Panc1 (cell line): ENCODE data around the gene GCNA. TPM values are rescaled to one million over a fixed set of nuclear protein-coding genes. Genes with fewer than 3 reads are reported as not detected.

ENCODE experiments used
- ATAC-seq: fragments of 200-7000 bp; cut with Tn5 transposase; 2 replicates; pipeline ENCODE4 v1.9.1; 2020; ENCODE audit warnings: mild to moderate bottlenecking, moderate library complexity
- BruUV-seq: library from RNA; stranded (reverse); fragments of 400-500 nt; replicated peaks from 2 replicates; lab custom pipeline; 2021; lab: Mats Ljungman, UMichigan
- CTCF ChIA-PET: fragments of 300-600 bp; sonication (Branson Sonifier 250); formaldehyde crosslinking; loops from one replicate; lab custom pipeline; 2022; ENCODE audit warnings: antibody characterized with exemption; lab: Charles Lee
- POLR2A ChIA-PET: fragments of 300-600 bp; sonication (Branson Sonifier 250); formaldehyde crosslinking; loops from one replicate; lab custom pipeline; 2022; ENCODE audit warnings: antibody characterized with exemption; lab: Charles Lee
- DNase-seq: peaks from one replicate; pipeline ENCODE4 v3.0.0-alpha.2; 2010; ENCODE audit warnings: low read depth, low spot score
- H3K27ac ChIP-seq: 2 replicates; pipeline ENCODE4 v1.5.1; 2011; ENCODE audit warnings: mild to moderate bottlenecking, low read length, inconsistent platforms
- H3K27me3 ChIP-seq: fragments of 200-500 bp; sonication (Bioruptor generic); 2 replicates; pipeline ENCODE4 v1.6.0; 2014; ENCODE audit warnings: low read length, inconsistent platforms; ENCODE audit not compliant: control insufficient read depth, insufficient read depth
- H3K36me3 ChIP-seq: fragments of 200-500 bp; sonication (Bioruptor generic); 2 replicates; pipeline ENCODE4 v1.5.1; 2014; ENCODE audit warnings: inconsistent platforms, mild to moderate bottlenecking, low read length, moderate library complexity; ENCODE audit not compliant: control insufficient read depth, insufficient read depth
- H3K4me1 ChIP-seq: 2 replicates; pipeline ENCODE4 v1.5.1; 2011; ENCODE audit warnings: inconsistent platforms, mild to moderate bottlenecking, low read length, moderate library complexity; ENCODE audit not compliant: control insufficient read depth, insufficient read depth
- H3K4me3 ChIP-seq, 2 experiments: 2 replicates each; pipeline ENCODE4 v1.5.1; 2011 to 2012; ENCODE audit warnings: low read depth in 2 of 2, low read length in 2 of 2, mild to moderate bottlenecking in 2 of 2, inconsistent platforms in 1 of 2, moderate library complexity in 1 of 2
- H3K9me3 ChIP-seq: fragments of 200-500 bp; sonication (Bioruptor generic); 2 replicates; pipeline ENCODE4 v1.5.1; 2014; ENCODE audit warnings: low read depth, mild to moderate bottlenecking, inconsistent platforms, low read length, moderate library complexity; ENCODE audit not compliant: control insufficient read depth, insufficient read depth
- POLR2AphosphoS5 ChIP-seq: IDR thresholded peaks from 2 replicates; pipeline ENCODE4 v1.6.1; 2012; ENCODE audit warnings: mild to moderate bottlenecking, low read depth, low read length, moderate library complexity
- REST ChIP-seq, 2 experiments: IDR thresholded peaks; 2 replicates each; pipeline ENCODE4 v1.6.1; 2011 to 2012; ENCODE audit warnings: low read depth in 2 of 2, control low read depth in 1 of 2, low read length in 1 of 2, mild to moderate bottlenecking in 1 of 2, moderate library complexity in 1 of 2; ENCODE audit not compliant: insufficient read depth in 1 of 2
- SIN3A ChIP-seq: IDR thresholded peaks from 2 replicates; pipeline ENCODE4 v1.6.1; 2012; ENCODE audit warnings: low read depth, mild to moderate bottlenecking, low read length, moderate library complexity, borderline replicate concordance; ENCODE audit not compliant: insufficient read depth
- TCF7L2 ChIP-seq: IDR thresholded peaks from 2 replicates; pipeline ENCODE4 v1.6.1; 2011; ENCODE audit warnings: mild to moderate bottlenecking, low read depth, low read length, inconsistent platforms
- in situ Hi-C: cut with HindIII; loops from 2 replicates; pipeline ENCODE4 v1.10.0; 2016; ENCODE audit warnings: low sequenced_read_pairs, low pct_unique_long_range_greater_than_20kb
- intact Hi-C: fragments of 100-400 bp; cut with micrococcal nuclease; formaldehyde crosslinking; loops from one replicate; pipeline ENCODE4 v1.10.0; 2022; ENCODE audit not compliant: unreplicated experiment
- total RNA-seq: library from RNA; stranded (reverse); gene quantifications from one replicate; pipeline ENCODE4 v1.2.1, GENCODE V29; 2021; ENCODE audit not compliant: unreplicated experiment
- TF ChIP-seq, protein P1 (sequence below): fragments of 450-650 bp; IDR thresholded peaks from 2 replicates; pipeline ENCODE4 v1.5.1; 2017; ENCODE audit warnings: mild to moderate bottlenecking

GCNA gene
- total RNA-seq, 1 experiment from 2014 or later = 4.0 TPM

- no peak for TF ChIP-seq TCF7L2
- no peak for TF ChIP-seq REST (IDR thresholded peaks at IDR 0.05; ENCODE audit: insufficient read depth in 1 of 2, low read depth in 2 of 2, low read length in 1 of 2)
- no peak for TF ChIP-seq POLR2AphosphoS5
- no peak for TF ChIP-seq SIN3A
- TF ChIP-seq, protein P1, sequence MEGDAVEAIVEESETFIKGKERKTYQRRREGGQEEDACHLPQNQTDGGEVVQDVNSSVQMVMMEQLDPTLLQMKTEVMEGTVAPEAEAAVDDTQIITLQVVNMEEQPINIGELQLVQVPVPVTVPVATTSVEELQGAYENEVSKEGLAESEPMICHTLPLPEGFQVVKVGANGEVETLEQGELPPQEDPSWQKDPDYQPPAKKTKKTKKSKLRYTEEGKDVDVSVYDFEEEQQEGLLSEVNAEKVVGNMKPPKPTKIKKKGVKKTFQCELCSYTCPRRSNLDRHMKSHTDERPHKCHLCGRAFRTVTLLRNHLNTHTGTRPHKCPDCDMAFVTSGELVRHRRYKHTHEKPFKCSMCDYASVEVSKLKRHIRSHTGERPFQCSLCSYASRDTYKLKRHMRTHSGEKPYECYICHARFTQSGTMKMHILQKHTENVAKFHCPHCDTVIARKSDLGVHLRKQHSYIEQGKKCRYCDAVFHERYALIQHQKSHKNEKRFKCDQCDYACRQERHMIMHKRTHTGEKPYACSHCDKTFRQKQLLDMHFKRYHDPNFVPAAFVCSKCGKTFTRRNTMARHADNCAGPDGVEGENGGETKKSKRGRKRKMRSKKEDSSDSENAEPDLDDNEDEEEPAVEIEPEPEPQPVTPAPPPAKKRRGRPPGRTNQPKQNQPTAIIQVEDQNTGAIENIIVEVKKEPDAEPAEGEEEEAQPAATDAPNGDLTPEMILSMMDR = no peak
- POLR2A ChIA-PET = no interaction called here
- CTCF ChIA-PET = no interaction called here
- ATAC-seq = no peak
- Histone ChIP-seq H3K27ac (no peak overlapping the region), H3K27me3 (no peaks in the 10 kb centered on the region), H3K4me3 (peak overlapping the region in 1 of 2 experiments; percentile 8; a peak in 1 of 4 replicates), H3K4me1 (peaks cover 41% of the 10 kb centered on the region), H3K9me3 (no peaks in the 10 kb centered on the region), H3K36me3 (peaks cover 19% of the 10 kb centered on the region)
- intact Hi-C loops = no loop called here
- in situ Hi-C loops = no loop called here
- DNase-seq = no peak
- BruUV-seq = no TSS peak
Observed at GRCh38 chrX:71540801-71541200, 37.4 kb upstream of the GCNA start.

- BruUV-seq = no TSS peak
- peak; percentile 53; the same call in 1 of the 2 replicates for ATAC-seq
Observed at GRCh38 chrX:71541210-71542022, 36.8 kb upstream of the GCNA start.

More at GRCh38 chrX:71541210-71542022, 36.8 kb upstream of the GCNA start:
- Histone ChIP-seq H3K27me3 (no peaks in the 10 kb centered on the region), H3K27ac (peak overlapping the region; percentile 63; the same call in 1 of the 2 replicates), H3K9me3 (no peaks in the 10 kb centered on the region), H3K36me3 (peaks cover 23% of the 10 kb centered on the region), H3K4me1 (peaks cover 38% of the 10 kb centered on the region), H3K4me3 (peak overlapping the region in 1 of 2 experiments; percentile 8; a peak in 2 of 4 replicates)
- TF ChIP-seq TCF7L2 (no peak), POLR2AphosphoS5 (no peak), REST (IDR thresholded peaks at IDR 0.05; ENCODE audit: insufficient read depth in 1 of 2, low read depth in 2 of 2, low read length in 1 of 2) (no peak), SIN3A (no peak)
- TF ChIP-seq, protein P1 = no peak
- in situ Hi-C loops = no loop called here
- intact Hi-C loops = no loop called here
- no peak for DNase-seq
- ChIA-PET POLR2A (no interaction called here), CTCF (no interaction called here)
